Thyroid gland (tissue), 4 donors: ENCODE results near the gene MYO9B.

Experiments used
- CTCF ChIP-seq, 6 experiments: fragments of 200-600 bp in 3 of 6; fragments of 450-650 bp in 3 of 6; sonication (generic) in 3 of 6; IDR thresholded peaks; one replicate each; pipeline ENCODE4 v1.5.1; 2016 to 2019; ENCODE audit warnings: antibody characterized with exemption in 6 of 6, mild to moderate bottlenecking in 2 of 6, inconsistent platforms in 1 of 6, moderate library complexity in 1 of 6
- POLR2A ChIP-seq, 2 donors: fragments of 450-650 bp; IDR thresholded peaks; one replicate each; pipeline ENCODE4 v1.6.1; 2017; ENCODE audit warnings: antibody characterized with exemption in 2 of 2, mild to moderate bottlenecking in 2 of 2, moderate library complexity in 1 of 2

GRCh38 chr19:17210296-17210695, 134.7 kb downstream of the MYO9B start:
- TF ChIP-seq CTCF (IDR thresholded peaks at IDR 0.05) (no peak), POLR2A (IDR thresholded peaks at IDR 0.05) (no peak)
